Left lung (tissue), 10 donors: ENCODE data around the gene SPOP. TPM values are rescaled to one million over a fixed set of nuclear protein-coding genes. Genes with fewer than 3 reads are reported as not detected.
"Not testable (repeated sequence)": the region's sequence is repeated elsewhere in the genome, so short reads cannot be mapped to it uniquely, and the experiment has no call there.

ENCODE experiments used
- ATAC-seq: fragments of 200-7000 bp; cut with Tn5 transposase; one replicate; pipeline ENCODE4 v1.9.1; 2020; ENCODE audit warnings: moderate library complexity
- DNase-seq, 4 donors: peaks; one replicate each; pipeline ENCODE4 v3.0.0-alpha.2; 2013 to 2020
- H3K27ac ChIP-seq, 2 donors: fragments of 200-600 bp; sonication (generic) in 1 of 2; one replicate each; pipeline versions ENCODE4 v1.5.0 to v1.8.0; 2020 to 2021
- H3K27me3 ChIP-seq, 2 donors: fragments of 200-600 bp; sonication (generic) in 1 of 2; one replicate each; pipeline versions ENCODE4 v1.5.0 to v1.8.0; 2020 to 2021
- H3K36me3 ChIP-seq, 2 donors: fragments of 200-600 bp; sonication (generic) in 1 of 2; one replicate each; pipeline versions ENCODE4 v1.5.0 to v1.8.0; 2020 to 2021
- H3K4me1 ChIP-seq, 2 donors: fragments of 200-600 bp; one replicate each; pipeline ENCODE4 v1.8.0; 2021
- H3K4me3 ChIP-seq, 2 donors: fragments of 200-600 bp; sonication (generic) in 1 of 2; one replicate each; pipeline versions ENCODE4 v1.5.0 to v1.8.0; 2020 to 2021; ENCODE audit warnings: mild to moderate bottlenecking in 1 of 2
- H3K9me3 ChIP-seq, 2 donors: fragments of 200-600 bp; sonication (generic) in 1 of 2; one replicate each; pipeline versions ENCODE4 v1.5.0 to v1.8.0; 2020 to 2021
- intact Hi-C, 2 donors: fragments of 100-400 bp; cut with DNase I; formaldehyde crosslinking; loops; one replicate each; pipeline versions ENCODE4 v1.11.2 to v1.14.2; 2022
- polyA plus RNA-seq, 6 donors: library from polyadenylated mRNA; unstranded; fragments of 120-200 nt; gene quantifications; one replicate each; pipeline ENCODE4 v1.2.1, GENCODE V29; 2013; ENCODE audit not compliant: insufficient read length in 6 of 6
- total RNA-seq, 2 donors: library from RNA; stranded (reverse); fragmentation: NEBNext Ultra II Directional; extraction: Animal tissue kit (Norgen Biotek cat#: 25700); gene quantifications; one replicate each; pipeline ENCODE4 v1.2.1, GENCODE V29; 2021
- TF ChIP-seq, protein P1 (sequence below), 2 donors: fragments of 200-600 bp; sonication (generic) in 1 of 2; IDR thresholded peaks; one replicate each; pipeline versions ENCODE4 v1.5.0 to v1.8.0; 2021; ENCODE audit warnings: antibody characterized with exemption in 2 of 2
- donor health status: DM: no; HTN: yes; CAD: no.
- donor health status: DM: no; HTN: no; CAD: no.

SPOP gene
- total and polyA plus RNA-seq, 8 donors = 68.7 to 89.6 (median 79.1) TPM

DNA sequence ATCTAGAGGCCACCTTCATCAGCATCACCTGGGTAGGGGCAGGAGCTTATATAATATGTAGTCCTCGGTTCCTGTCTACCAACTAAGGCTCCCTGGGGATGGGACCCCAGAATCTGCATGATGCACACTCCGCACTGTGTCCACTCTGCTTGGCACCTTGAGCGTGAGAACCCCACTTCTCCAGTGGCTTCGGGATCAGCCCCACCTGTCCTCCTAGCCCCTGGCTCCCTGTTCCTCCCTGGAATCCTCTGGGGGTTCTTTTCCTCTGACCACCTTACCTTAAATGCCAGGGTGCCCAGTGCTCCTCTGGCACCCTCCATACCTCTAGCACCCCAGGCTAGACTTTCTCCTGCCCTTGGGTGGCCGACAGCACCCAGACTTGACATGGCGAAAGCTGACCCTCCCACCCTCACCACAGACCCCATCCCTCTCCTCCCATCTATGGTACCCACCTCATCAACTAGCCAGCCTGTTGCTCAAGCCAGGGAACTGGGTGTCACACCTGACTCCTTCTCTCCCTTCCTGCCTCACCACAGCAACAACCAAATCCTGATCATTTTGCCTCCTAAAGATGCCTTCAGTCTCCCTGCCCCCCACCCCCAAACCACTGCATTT lies 105.0 kb downstream of the SPOP start:
- Histone ChIP-seq H3K36me3 (no peaks in the 10 kb centered on the region), H3K4me3 (no peak overlapping the region), H3K27me3 (peaks cover 0 to 45% of the 10 kb centered on the region in 2 donors), H3K4me1 (peaks cover 8 to 50% of the 10 kb centered on the region in 2 donors), H3K27ac (no peak overlapping the region), H3K9me3 (no peaks in the 10 kb centered on the region)
- intact Hi-C loops = loop anchor here (10.0 kb wide), 3 partner anchors 122 to 282 kb away; partner anchors contain the start of gene KAT7 (in 1 of the 2)
- no peak for ATAC-seq
- DNase-seq = no peak
- TF ChIP-seq, protein P1, sequence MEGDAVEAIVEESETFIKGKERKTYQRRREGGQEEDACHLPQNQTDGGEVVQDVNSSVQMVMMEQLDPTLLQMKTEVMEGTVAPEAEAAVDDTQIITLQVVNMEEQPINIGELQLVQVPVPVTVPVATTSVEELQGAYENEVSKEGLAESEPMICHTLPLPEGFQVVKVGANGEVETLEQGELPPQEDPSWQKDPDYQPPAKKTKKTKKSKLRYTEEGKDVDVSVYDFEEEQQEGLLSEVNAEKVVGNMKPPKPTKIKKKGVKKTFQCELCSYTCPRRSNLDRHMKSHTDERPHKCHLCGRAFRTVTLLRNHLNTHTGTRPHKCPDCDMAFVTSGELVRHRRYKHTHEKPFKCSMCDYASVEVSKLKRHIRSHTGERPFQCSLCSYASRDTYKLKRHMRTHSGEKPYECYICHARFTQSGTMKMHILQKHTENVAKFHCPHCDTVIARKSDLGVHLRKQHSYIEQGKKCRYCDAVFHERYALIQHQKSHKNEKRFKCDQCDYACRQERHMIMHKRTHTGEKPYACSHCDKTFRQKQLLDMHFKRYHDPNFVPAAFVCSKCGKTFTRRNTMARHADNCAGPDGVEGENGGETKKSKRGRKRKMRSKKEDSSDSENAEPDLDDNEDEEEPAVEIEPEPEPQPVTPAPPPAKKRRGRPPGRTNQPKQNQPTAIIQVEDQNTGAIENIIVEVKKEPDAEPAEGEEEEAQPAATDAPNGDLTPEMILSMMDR (IDR thresholded peaks at IDR 0.05) = no peak

DNA sequence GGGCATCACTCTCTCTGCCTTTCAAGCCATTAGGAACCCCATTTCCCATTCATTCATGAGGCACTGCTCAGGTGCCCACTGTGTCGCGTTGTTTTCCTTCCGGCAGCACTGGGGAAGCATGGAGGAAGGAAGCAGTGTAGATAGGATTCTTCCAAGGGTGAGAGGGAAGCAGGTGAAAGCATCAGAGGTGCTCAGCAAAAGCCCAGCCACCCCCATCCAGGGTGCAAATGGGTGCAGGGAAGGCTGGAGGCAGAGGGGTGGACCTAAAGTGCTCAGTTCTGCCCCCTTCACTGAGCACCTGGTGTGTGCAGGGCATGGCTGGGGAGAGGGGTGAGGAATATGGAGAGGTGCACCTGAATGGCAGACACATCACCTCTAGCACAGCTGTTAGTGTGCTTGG lies 105.7 kb downstream of the SPOP start:
- H3K27ac ChIP-seq = no peak overlapping the region
- H3K27me3 ChIP-seq = peaks cover 0 to 44% of the 10 kb centered on the region in 2 donors
- TF ChIP-seq, protein P1 (IDR thresholded peaks at IDR 0.05) = no peak
- no peak overlapping the region for H3K4me3 ChIP-seq
- ATAC-seq (no peak), DNase-seq (no peak)
- peaks cover 6 to 48% of the 10 kb centered on the region in 2 donors for H3K4me1 ChIP-seq
- H3K9me3 ChIP-seq = no peaks in the 10 kb centered on the region
- no peaks in the 10 kb centered on the region for H3K36me3 ChIP-seq
- intact Hi-C loops = loop anchor here (10.0 kb wide), 3 partner anchors 123 to 283 kb away; partner anchors contain the start of gene KAT7 (in 1 of the 2)

DNA sequence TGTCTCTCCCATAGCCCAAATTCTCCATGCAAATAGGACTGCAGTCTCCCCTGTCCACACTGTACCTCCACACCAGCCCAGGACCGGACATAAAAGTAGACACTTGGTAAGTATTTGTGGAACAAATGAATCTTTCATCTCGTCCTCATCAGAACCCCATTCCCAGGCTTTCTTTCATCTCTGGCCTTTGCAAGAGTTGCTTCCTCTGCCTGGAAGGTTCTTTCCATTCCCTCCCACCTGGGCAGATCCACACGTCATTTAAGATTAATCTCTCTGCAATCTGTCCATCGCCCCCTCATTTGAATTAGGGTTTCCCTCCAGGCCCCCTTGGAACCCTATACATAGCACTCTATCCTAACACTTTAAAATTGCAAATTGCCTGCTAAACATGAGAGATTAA lies 106.1 kb downstream of the SPOP start:
- Histone ChIP-seq H3K9me3 (no peaks in the 10 kb centered on the region), H3K27ac (no peak overlapping the region), H3K4me3 (no peak overlapping the region), H3K4me1 (peaks cover 3 to 46% of the 10 kb centered on the region in 2 donors), H3K36me3 (no peaks in the 10 kb centered on the region), H3K27me3 (peaks cover 0 to 44% of the 10 kb centered on the region in 2 donors)
- TF ChIP-seq, protein P1 (IDR thresholded peaks at IDR 0.05) = no peak
- intact Hi-C loops = loop anchor here (2.0 to 10.0 kb wide), 4 partner anchors 123 to 283 kb away; partner anchors contain the start of gene KAT7 (in 1 of the 2)
- DNase-seq = no peak
- ATAC-seq = no peak

DNA sequence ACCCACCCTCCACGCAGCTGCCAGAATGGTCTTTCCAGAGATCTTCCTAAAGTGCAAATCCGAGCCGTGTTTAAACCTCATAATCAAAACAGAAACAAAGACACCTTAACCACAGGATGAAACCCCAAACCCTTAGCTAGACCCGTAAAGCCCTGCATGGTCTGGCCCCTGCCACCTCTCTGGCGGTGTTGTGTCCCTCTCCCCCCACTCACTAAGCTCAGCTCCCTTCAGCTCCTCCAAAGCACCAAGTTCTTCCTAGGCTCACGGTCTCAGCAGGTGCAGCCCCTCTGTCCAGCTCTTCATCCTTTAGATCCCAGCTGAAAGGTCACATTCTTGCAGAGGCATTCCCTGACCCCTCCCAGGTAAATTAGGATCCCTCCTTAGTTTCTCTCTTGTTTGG lies 106.6 kb downstream of the SPOP start:
- TF ChIP-seq, protein P1 (IDR thresholded peaks at IDR 0.05) = no peak

DNA sequence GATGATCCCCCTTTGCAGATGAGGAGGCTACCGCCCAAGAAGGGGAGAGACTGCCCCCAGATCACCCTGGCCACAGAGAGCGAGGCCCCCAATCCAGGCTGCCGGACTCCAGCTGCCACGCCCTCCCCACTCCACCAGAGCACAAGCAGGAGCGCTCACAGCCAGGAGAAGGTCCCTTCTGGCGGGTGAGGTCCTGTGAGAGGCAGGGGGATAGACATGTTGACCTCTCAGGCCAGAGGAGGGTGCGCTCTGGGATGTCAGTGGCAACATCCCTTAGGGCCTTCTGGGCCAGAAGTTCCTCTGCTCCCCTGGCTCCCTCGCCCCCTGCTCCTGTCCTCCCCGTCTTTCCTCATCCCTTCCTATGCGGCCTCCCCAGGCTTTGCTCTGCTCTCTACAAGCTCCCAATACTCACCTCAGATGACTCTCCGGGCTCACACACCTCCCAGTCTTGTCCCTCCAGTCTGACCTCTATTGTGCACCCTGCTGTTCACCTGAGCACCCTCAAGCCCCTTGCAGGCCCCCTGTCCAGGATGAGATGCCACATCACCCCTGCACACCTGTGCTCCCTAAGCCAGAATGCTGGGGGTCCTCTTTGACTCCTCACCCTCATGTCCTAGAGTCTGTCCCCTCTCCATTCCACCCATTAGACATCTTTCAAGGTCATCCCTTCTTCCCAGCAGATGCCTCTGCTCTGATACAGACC lies 107.2 kb downstream of the SPOP start:
- intact Hi-C loops = loop anchor here (2.0 to 10.0 kb wide), 4 partner anchors 124 to 284 kb away; partner anchors contain the start of gene KAT7 (in 1 of the 2)
- H3K27me3 ChIP-seq = peaks cover 0 to 33% of the 10 kb centered on the region in 2 donors

More for the DNA sequence above, 106.6 kb downstream of the SPOP start:
- H3K27me3 ChIP-seq = peaks cover 0 to 39% of the 10 kb centered on the region in 2 donors
- no peak overlapping the region for H3K4me3 ChIP-seq
- ATAC-seq (no peak), DNase-seq (no peak)
- no peaks in the 10 kb centered on the region for H3K9me3 ChIP-seq
- no peaks in the 10 kb centered on the region for H3K36me3 ChIP-seq
- H3K4me1 ChIP-seq = peaks cover 8 to 46% of the 10 kb centered on the region in 2 donors
- H3K27ac ChIP-seq = no peak overlapping the region
- intact Hi-C loops = loop anchor here (2.0 to 10.0 kb wide), 4 partner anchors 124 to 284 kb away; partner anchors contain the start of gene KAT7 (in 1 of the 2)

DNA sequence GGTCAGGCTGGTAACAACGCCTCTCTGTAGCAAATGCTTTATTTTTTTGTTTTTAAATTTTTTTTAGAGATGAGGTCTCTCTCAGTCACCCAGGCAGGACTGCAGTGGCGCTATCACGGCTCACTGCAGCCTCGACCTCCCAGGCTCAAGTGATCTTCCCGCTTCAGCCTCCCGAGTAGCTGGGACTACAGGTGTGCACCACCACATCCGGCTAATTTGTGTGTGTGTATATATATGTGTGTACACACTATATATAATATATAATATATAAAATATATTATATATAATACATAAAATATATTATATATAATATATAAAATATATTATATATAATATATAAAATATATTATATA lies 109.2 kb downstream of the SPOP start:
- H3K9me3 ChIP-seq, H3K27ac ChIP-seq, H3K36me3 ChIP-seq, intact Hi-C loops, DNase-seq, ATAC-seq: not testable (repeated sequence)
- peaks cover 0 to 13% of the 10 kb centered on the region in 2 donors for H3K27me3 ChIP-seq
- H3K4me1 ChIP-seq = peaks cover 5 to 26% of the 10 kb centered on the region in 2 donors
- H3K4me3 ChIP-seq = peak overlapping the region in 1 of 2 donors; percentile 41

More for the DNA sequence above, 107.2 kb downstream of the SPOP start:
- H3K4me1 ChIP-seq = peaks cover 8 to 44% of the 10 kb centered on the region in 2 donors
- no peak overlapping the region for H3K4me3 ChIP-seq
- ATAC-seq = no peak
- H3K9me3 ChIP-seq = no peaks in the 10 kb centered on the region
- H3K27ac ChIP-seq = peak overlapping the region in 1 of 2 donors; percentile 64
- no peaks in the 10 kb centered on the region for H3K36me3 ChIP-seq
- DNase-seq = no peak
- TF ChIP-seq, protein P1 (IDR thresholded peaks at IDR 0.05) = no peak
